Gastroesophageal sphincter (tissue), 4 donors: ENCODE results near the gene WDR20. TPM values are rescaled to one million over a fixed set of nuclear protein-coding genes. Genes with fewer than 3 reads are reported as not detected.

ENCODE experiments used
- ATAC-seq: fragments of 150-250 bp; one replicate; pipeline ENCODE4 v1.9.1; 2016; ENCODE audit warnings: mild to moderate bottlenecking, moderate library complexity
- H3K27ac ChIP-seq, 4 donors: fragments of 200-600 bp; sonication (generic) in 3 of 4; 1 replicate in 3 of 4; 2 replicates in 1 of 4; pipeline ENCODE4 v1.5.1; 2016 to 2019
- H3K27me3 ChIP-seq: fragments of 200-600 bp; sonication (generic); one replicate; pipeline ENCODE4 v1.5.1; 2019
- H3K36me3 ChIP-seq, 2 donors: fragments of 200-600 bp; sonication (generic); one replicate each; pipeline ENCODE4 v1.5.1; 2019; ENCODE audit warnings: control low read depth in 1 of 2
- H3K4me1 ChIP-seq, 3 donors: fragments of 200-600 bp; sonication (generic); 1 replicate in 2 of 3; 2 replicates in 1 of 3; pipeline ENCODE4 v1.5.1; 2016 to 2019; ENCODE audit warnings: control low read depth in 2 of 3
- H3K4me3 ChIP-seq, 2 donors: fragments of 200-600 bp; sonication (generic); one replicate each; pipeline ENCODE4 v1.5.1; 2019; ENCODE audit warnings: mild to moderate bottlenecking in 1 of 2, moderate library complexity in 1 of 2
- H3K9me3 ChIP-seq, 3 donors: fragments of 200-600 bp; sonication (generic); one replicate each; pipeline ENCODE4 v1.5.1; 2017 to 2019; ENCODE audit warnings: control low read depth in 2 of 3
- CTCF ChIP-seq, 4 experiments: fragments of 200-600 bp in 2 of 4; fragments of 450-650 bp in 2 of 4; sonication (generic) in 1 of 4; IDR thresholded peaks; one replicate each; pipeline ENCODE4 v1.5.1; 2017 to 2019; ENCODE audit warnings: antibody characterized with exemption in 4 of 4, mild to moderate bottlenecking in 2 of 4, moderate library complexity in 2 of 4
- EP300 ChIP-seq: sonication (generic); formaldehyde crosslinking; IDR thresholded peaks from one replicate; pipeline ENCODE4 v1.6.1; 2017; ENCODE audit warnings: antibody characterized with exemption, mild to moderate bottlenecking
- POLR2A ChIP-seq, 2 donors: fragments of 450-650 bp; IDR thresholded peaks; one replicate each; pipeline ENCODE4 v1.6.1; 2017; ENCODE audit warnings: antibody characterized with exemption in 2 of 2, mild to moderate bottlenecking in 2 of 2, moderate library complexity in 1 of 2
- POLR2AphosphoS5 ChIP-seq: sonication (generic); formaldehyde crosslinking; IDR thresholded peaks from one replicate; pipeline ENCODE4 v1.6.1; 2017; ENCODE audit warnings: antibody characterized with exemption
- WGBS, 2 donors: methylation state at CpG; one replicate each; pipeline ENCODE4 v1.1.5; 2018; ENCODE audit warnings: low coverage in 1 of 2; 5-methylcytosine and 5-hydroxymethylcytosine counted together
- total RNA-seq, 4 donors: library from RNA; depleted of rRNA; stranded (reverse); fragments of >200 nt; gene quantifications; one replicate each; pipeline ENCODE4 v1.1.0, GENCODE V29; 2016

The WDR20 gene
- total RNA-seq, 4 donors from 2014 or later, result 24.6 to 33.0 (median 28.9) TPM

- WGBS, 2 donors, result 32 to 61% methylated on average over 8 to 9 of the region's 9 CpGs
- no peaks in the 10 kb centered on the region for H3K27me3 ChIP-seq
- no peaks in the 10 kb centered on the region for H3K36me3 ChIP-seq
- peak overlapping the region in 1 of 4 donors; percentile 12 for H3K27ac ChIP-seq
- no peak overlapping the region for H3K4me3 ChIP-seq
- no peak for ATAC-seq
- peaks cover 3 to 73% (median 25%) of the 10 kb centered on the region in 3 donors for H3K4me1 ChIP-seq
- TF ChIP-seq POLR2A (IDR thresholded peaks at IDR 0.05), result no peak
- TF ChIP-seq POLR2AphosphoS5, result no peak
- TF ChIP-seq CTCF (IDR thresholded peaks at IDR 0.05), result no peak
- no peak for TF ChIP-seq EP300
- H3K9me3 ChIP-seq, result no peaks in the 10 kb centered on the region
Measured at GRCh38 chr14:102182936-102183619, 43.4 kb downstream of the WDR20 start.

GRCh38 chr14:102183886-102184285, 44.2 kb downstream of the WDR20 start:
- ATAC-seq, result no peak
- WGBS, 2 donors, result 89 to 98% methylated on average over 3 of the region's 3 CpGs
- no peaks in the 10 kb centered on the region for H3K27me3 ChIP-seq
- TF ChIP-seq POLR2A (IDR thresholded peaks at IDR 0.05), result no peak
- no peak for TF ChIP-seq POLR2AphosphoS5
- no peak for TF ChIP-seq CTCF (IDR thresholded peaks at IDR 0.05)
- no peak for TF ChIP-seq EP300
- no peaks in the 10 kb centered on the region for H3K9me3 ChIP-seq
- H3K27ac ChIP-seq, result no peak overlapping the region
- H3K36me3 ChIP-seq, result no peaks in the 10 kb centered on the region
- peaks cover 3 to 78% (median 25%) of the 10 kb centered on the region in 3 donors for H3K4me1 ChIP-seq
- no peak overlapping the region for H3K4me3 ChIP-seq

- no peak overlapping the region for H3K27ac ChIP-seq
- no peaks in the 10 kb centered on the region for H3K27me3 ChIP-seq
- H3K4me1 ChIP-seq, result peaks cover 3 to 78% (median 25%) of the 10 kb centered on the region in 3 donors
- WGBS, 2 donors, result 86 to 100% methylated on average over 4 to 14 of the region's 14 CpGs
- no peak for ATAC-seq
- TF ChIP-seq POLR2A (IDR thresholded peaks at IDR 0.05), result no peak
- no peak for TF ChIP-seq CTCF (IDR thresholded peaks at IDR 0.05)
- TF ChIP-seq EP300, result no peak
- TF ChIP-seq POLR2AphosphoS5, result no peak
- H3K36me3 ChIP-seq, result no peaks in the 10 kb centered on the region
- no peak overlapping the region for H3K4me3 ChIP-seq
- no peaks in the 10 kb centered on the region for H3K9me3 ChIP-seq
Measured at GRCh38 chr14:102184316-102185035, 44.8 kb downstream of the WDR20 start.

- no peaks in the 10 kb centered on the region for H3K9me3 ChIP-seq
- H3K27me3 ChIP-seq, result no peaks in the 10 kb centered on the region
- H3K4me3 ChIP-seq, result no peak overlapping the region
- ATAC-seq, result no peak
- H3K27ac ChIP-seq, result no peak overlapping the region
- no peaks in the 10 kb centered on the region for H3K36me3 ChIP-seq
- peaks cover 3 to 70% (median 25%) of the 10 kb centered on the region in 3 donors for H3K4me1 ChIP-seq
- TF ChIP-seq POLR2A (IDR thresholded peaks at IDR 0.05), result no peak
- TF ChIP-seq EP300, result no peak
- TF ChIP-seq CTCF (IDR thresholded peaks at IDR 0.05), result no peak
- no peak for TF ChIP-seq POLR2AphosphoS5
- 89 to 100% methylated on average over 3 to 8 of the region's 8 CpGs for WGBS, 2 donors
Measured at GRCh38 chr14:102185360-102185759, 45.7 kb downstream of the WDR20 start.
